PC-9 (cell line): ENCODE results near the gene FNDC7. TPM values are rescaled to one million over a fixed set of nuclear protein-coding genes. Genes with fewer than 3 reads are reported as not detected.
A peak's percentile ranks its signal among the peaks of the same experiment; 100 is the strongest.

ENCODE experiments used
- BruUV-seq: library from RNA; stranded (reverse); fragments of 400-500 nt; replicated peaks from 2 replicates; lab custom pipeline; 2021; lab: Mats Ljungman, UMichigan
- CTCF ChIA-PET: fragments of 300-600 bp; sonication (Branson Sonifier 250); formaldehyde crosslinking; loops from one replicate; lab custom pipeline; 2022; ENCODE audit warnings: antibody characterized with exemption; lab: Charles Lee
- POLR2A ChIA-PET: fragments of 300-600 bp; sonication (Branson Sonifier 250); formaldehyde crosslinking; loops from one replicate; lab custom pipeline; 2022; ENCODE audit warnings: antibody characterized with exemption; ENCODE audit not compliant: unreplicated experiment; lab: Charles Lee
- DNase-seq, 2 experiments: peaks; one replicate each; pipeline versions ENCODE4 v3.0.0 to v3.0.0-alpha.2; 2015 to 2022; ENCODE audit warnings: mixed read lengths in 1 of 2
- H2AFZ ChIP-seq: fragments of 200-600 bp; sonication (generic); 2 replicates; pipeline ENCODE4 v1.8.1; 2017; ENCODE audit warnings: antibody characterized with exemption
- H3F3A ChIP-seq: fragments of 200-600 bp; sonication (generic); 2 replicates; pipeline ENCODE4 v1.8.1; 2017; ENCODE audit warnings: antibody characterized with exemption, mild to moderate bottlenecking, low read depth; ENCODE audit not compliant: insufficient read depth
- H3K27ac ChIP-seq: fragments of 200-600 bp; sonication (generic); 2 replicates; pipeline ENCODE4 v1.6.1; 2016; ENCODE audit warnings: mixed run types
- H3K27me3 ChIP-seq: fragments of 200-600 bp; sonication (generic); 2 replicates; pipeline ENCODE4 v1.6.1; 2016; ENCODE audit warnings: low read depth, mixed run types; ENCODE audit not compliant: insufficient read depth
- H3K36me3 ChIP-seq: fragments of 200-600 bp; sonication (generic); 2 replicates; pipeline ENCODE4 v1.6.1; 2016; ENCODE audit warnings: low read depth, mixed run types
- H3K4me1 ChIP-seq: fragments of 200-600 bp; sonication (generic); replicated peaks from 2 replicates; pipeline ENCODE4 v1.6.1; 2016; ENCODE audit warnings: mixed run types; ENCODE audit not compliant: insufficient read depth
- H3K4me2 ChIP-seq: fragments of 200-600 bp; sonication (generic); 2 replicates; pipeline ENCODE4 v1.6.1; 2017; ENCODE audit warnings: mixed run types
- H3K4me3 ChIP-seq: fragments of 200-600 bp; sonication (generic); 2 replicates; pipeline ENCODE4 v1.6.1; 2016; ENCODE audit warnings: mixed run types
- H3K79me2 ChIP-seq: fragments of 200-600 bp; sonication (generic); 2 replicates; pipeline ENCODE4 v1.6.1; 2017; ENCODE audit warnings: low read depth, mixed run types
- H3K9me2 ChIP-seq: fragments of 200-600 bp; sonication (generic); 2 replicates; pipeline ENCODE4 v1.8.1; 2017; ENCODE audit warnings: mild to moderate bottlenecking; ENCODE audit not compliant: insufficient read depth
- H3K9me3 ChIP-seq: fragments of 200-600 bp; sonication (generic); 2 replicates; pipeline ENCODE4 v1.8.1; 2016; ENCODE audit warnings: low read depth; ENCODE audit not compliant: insufficient read depth
- H4K20me1 ChIP-seq: fragments of 200-600 bp; sonication (generic); 2 replicates; pipeline ENCODE4 v1.8.1; 2017; ENCODE audit not compliant: insufficient read depth
- CTCF ChIP-seq: fragments of 200-600 bp; sonication (generic); conservative IDR thresholded peaks from 2 replicates; pipeline ENCODE4 v1.6.1; 2017; ENCODE audit warnings: mixed run types, antibody characterized with exemption, mild to moderate bottlenecking, moderate library complexity
- EZH2 ChIP-seq: fragments of 200-600 bp; sonication (generic); IDR thresholded peaks from 2 replicates; pipeline ENCODE4 v1.8.0; 2017; ENCODE audit warnings: antibody characterized with exemption, low read depth
- intact Hi-C: fragments of 100-400 bp; cut with micrococcal nuclease; formaldehyde crosslinking; loops from one replicate; pipeline ENCODE4 v1.10.0; 2022; ENCODE audit not compliant: unreplicated experiment
- total RNA-seq: library from RNA; stranded (reverse); gene quantifications from 2 replicates; pipeline ENCODE4 v1.2.3, GENCODE V29; 2021

Gene FNDC7
- total RNA-seq, 1 experiment from 2014 or later = 0.20 TPM

GRCh38 chr1:108722292-108722691 lies 9.6 kb downstream of the FNDC7 start:
- Histone ChIP-seq H3K27me3 (no peaks in the 10 kb centered on the region), H2AFZ (peak overlapping the region; percentile 17; the same call in 1 of the 2 replicates), H3F3A (peaks cover 20% of the 10 kb centered on the region), H3K4me3 (no peak overlapping the region), H3K4me2 (no peak overlapping the region), H3K79me2 (no peaks in the 10 kb centered on the region), H3K9me2 (no peaks in the 10 kb centered on the region), H3K27ac (no peak overlapping the region), H3K36me3 (no peaks in the 10 kb centered on the region), H4K20me1 (no peaks in the 10 kb centered on the region), H3K9me3 (no peaks in the 10 kb centered on the region), H3K4me1 (peaks cover 30% of the 10 kb centered on the region)
- TF ChIP-seq EZH2 (no peak), CTCF (no peak)
- no TSS peak for BruUV-seq
- POLR2A ChIA-PET = no interaction called here
- intact Hi-C loops = no loop called here
- CTCF ChIA-PET = no interaction called here
- DNase-seq = no peak

GRCh38 chr1:108725906-108726305 lies 13.2 kb downstream of the FNDC7 start:
- Histone ChIP-seq H2AFZ (no peak overlapping the region), H3F3A (peaks cover 2% of the 10 kb centered on the region; the same call in 1 of the 2 replicates), H3K27ac (no peak overlapping the region), H4K20me1 (no peaks in the 10 kb centered on the region), H3K4me1 (peaks cover 9% of the 10 kb centered on the region), H3K79me2 (no peaks in the 10 kb centered on the region), H3K9me2 (no peaks in the 10 kb centered on the region), H3K36me3 (no peaks in the 10 kb centered on the region), H3K4me2 (no peak overlapping the region), H3K9me3 (no peaks in the 10 kb centered on the region), H3K27me3 (no peaks in the 10 kb centered on the region), H3K4me3 (no peak overlapping the region)
- no peak for DNase-seq
- intact Hi-C loops = no loop called here
- ChIA-PET POLR2A (no interaction called here), CTCF (no interaction called here)
- no TSS peak for BruUV-seq
- no peak for TF ChIP-seq EZH2
- no peak for TF ChIP-seq CTCF

GRCh38 chr1:108728327-108728923 lies 15.7 kb downstream of the FNDC7 start:
- Histone ChIP-seq H3K4me1 (no peaks in the 10 kb centered on the region), H3F3A (no peaks in the 10 kb centered on the region), H4K20me1 (no peaks in the 10 kb centered on the region), H3K4me3 (no peak overlapping the region), H3K79me2 (no peaks in the 10 kb centered on the region), H3K4me2 (no peak overlapping the region), H3K36me3 (no peaks in the 10 kb centered on the region), H2AFZ (no peak overlapping the region), H3K27ac (no peak overlapping the region), H3K9me3 (no peaks in the 10 kb centered on the region), H3K9me2 (no peaks in the 10 kb centered on the region), H3K27me3 (no peaks in the 10 kb centered on the region)
- no TSS peak for BruUV-seq
- no peak for TF ChIP-seq EZH2
- ChIA-PET CTCF (no interaction called here), POLR2A (no interaction called here)
- DNase-seq = no peak
- intact Hi-C loops = no loop called here

GRCh38 chr1:108729481-108729880 lies 16.8 kb downstream of the FNDC7 start:
- H3K4me1 ChIP-seq = no peaks in the 10 kb centered on the region
- no peak for DNase-seq
- no peak overlapping the region for H3K4me2 ChIP-seq
- intact Hi-C loops = no loop called here
- H3K27ac ChIP-seq = no peak overlapping the region
- TF ChIP-seq CTCF (no peak), EZH2 (no peak)
- H3K36me3 ChIP-seq = no peaks in the 10 kb centered on the region
- no peaks in the 10 kb centered on the region for H3K79me2 ChIP-seq
- H3K9me3 ChIP-seq = no peaks in the 10 kb centered on the region
- no peaks in the 10 kb centered on the region for H3K9me2 ChIP-seq
- H3K4me3 ChIP-seq = no peak overlapping the region
- ChIA-PET CTCF (no interaction called here), POLR2A (no interaction called here)
- no peaks in the 10 kb centered on the region for H3K27me3 ChIP-seq
- no peaks in the 10 kb centered on the region for H4K20me1 ChIP-seq
- no peaks in the 10 kb centered on the region for H3F3A ChIP-seq
- no peak overlapping the region for H2AFZ ChIP-seq
- no TSS peak for BruUV-seq
